Left forelimb (tissue), 1 donor: ENCODE results near the gene UBE3B.

Source experiments
- DNase-seq: peaks from one replicate; pipeline ENCODE4 v3.0.0-alpha.2; 2018; ENCODE audit warnings: low spot score

Gene UBE3B

GRCh38 chr12:109497675-109498074 lies 20.2 kb downstream of the UBE3B start:
- no peak for DNase-seq

GRCh38 chr12:109500406-109501185 lies 23.2 kb downstream of the UBE3B start:
- DNase-seq: no peak

- no peak for DNase-seq
These were observed 23.9 kb downstream of the UBE3B start for GRCh38 chr12:109501299-109501698.

- DNase-seq: no peak
These were observed 24.9 kb downstream of the UBE3B start for GRCh38 chr12:109502332-109502731.

- DNase-seq: no peak
These were observed 26.2 kb downstream of the UBE3B start for GRCh38 chr12:109503611-109504010.

- DNase-seq: no peak
These were observed 26.6 kb downstream of the UBE3B start for GRCh38 chr12:109504068-109504467.

GRCh38 chr12:109510196-109510595 lies 32.8 kb downstream of the UBE3B start:
- no peak for DNase-seq

GRCh38 chr12:109512608-109513007 lies 35.2 kb downstream of the UBE3B start:
- DNase-seq: no peak

- DNase-seq: no peak
These were observed 35.6 kb downstream of the UBE3B start for GRCh38 chr12:109513051-109513450.

GRCh38 chr12:109513977-109514376 lies 36.5 kb downstream of the UBE3B start:
- DNase-seq: no peak

GRCh38 chr12:109517619-109518018 lies 40.2 kb downstream of the UBE3B start:
- no peak for DNase-seq

GRCh38 chr12:109518820-109519665 lies 41.6 kb downstream of the UBE3B start:
- no peak for DNase-seq

- DNase-seq: no peak
These were observed 42.4 kb downstream of the UBE3B start for GRCh38 chr12:109519787-109520186.

GRCh38 chr12:109521831-109522230 lies 44.4 kb downstream of the UBE3B start:
- no peak for DNase-seq

GRCh38 chr12:109523071-109523470 lies 45.6 kb downstream of the UBE3B start:
- no peak for DNase-seq

- no peak for DNase-seq
These were observed 46.1 kb downstream of the UBE3B start for GRCh38 chr12:109523504-109523903.

GRCh38 chr12:109524466-109525278 lies 47.2 kb downstream of the UBE3B start:
- no peak for DNase-seq

- DNase-seq: no peak
These were observed 47.8 kb downstream of the UBE3B start for GRCh38 chr12:109525279-109525585.

GRCh38 chr12:109527489-109528123 lies 50.2 kb downstream of the UBE3B start:
- DNase-seq: no peak

GRCh38 chr12:109529691-109530640 lies 52.5 kb downstream of the UBE3B start:
- no peak for DNase-seq

GRCh38 chr12:109531411-109531810 lies 54.0 kb downstream of the UBE3B start:
- no peak for DNase-seq
